ENCODE measurements around the gene NANOGP8.

Gene NANOGP8

DNA sequence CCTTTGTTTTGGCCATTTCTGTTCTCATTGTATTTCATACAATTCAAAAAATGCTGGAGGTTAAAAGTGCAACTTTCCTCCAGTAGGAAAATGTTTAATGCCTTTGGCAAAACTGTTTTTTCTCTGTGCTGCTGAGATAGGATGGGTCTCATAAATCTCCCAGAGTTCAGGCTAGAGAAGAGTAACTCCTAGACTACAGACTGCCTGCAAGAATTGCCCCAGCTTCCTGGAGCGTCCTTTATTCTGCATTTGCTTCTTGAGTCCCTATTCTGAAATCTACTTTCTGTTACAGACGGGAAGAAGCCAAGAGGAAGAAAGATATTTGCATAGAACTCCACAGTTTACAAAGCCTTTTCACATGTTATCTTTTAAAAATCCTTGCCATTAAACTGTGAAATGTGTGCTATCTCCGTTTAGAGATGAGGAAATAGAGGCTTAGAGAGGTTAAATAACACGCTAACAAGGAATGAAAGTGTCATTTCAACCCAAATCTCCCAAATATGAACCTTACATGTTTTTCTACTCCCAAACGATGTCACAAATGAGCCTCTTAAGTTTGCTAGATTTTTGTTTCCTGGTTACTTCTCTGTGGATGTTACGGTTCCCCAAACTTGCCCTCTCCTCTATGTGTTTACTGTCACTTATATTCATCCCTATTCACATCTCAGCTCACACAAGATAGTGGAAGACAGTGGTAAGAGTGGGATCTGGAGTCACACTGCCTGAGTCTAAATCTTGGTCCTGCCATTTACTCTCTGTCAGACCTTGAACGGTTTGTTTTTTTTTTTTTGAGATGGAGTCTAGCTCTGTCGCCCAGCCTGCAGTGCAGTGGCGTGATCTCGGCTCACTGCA, 17.4 kb downstream of the NANOGP8 start:
- H3K27me3 ChIP-seq (ENCODE audit: control insufficient read depth, insufficient read depth, low read length), result no peaks in the 10 kb centered on the region
- no peaks in the 10 kb centered on the region for H3K9me3 ChIP-seq (ENCODE audit: control insufficient read depth, insufficient read depth, low read length)
- H3K4me1 ChIP-seq (ENCODE audit: control insufficient read depth, insufficient read depth, low read length), result peaks cover 18% of the 10 kb centered on the region
- H3K36me3 ChIP-seq (ENCODE audit: control insufficient read depth, insufficient read depth, low read length), result no peaks in the 10 kb centered on the region
- no peak overlapping the region for H3K9ac ChIP-seq (ENCODE audit: low read depth, low read length)
- H3K4me3 ChIP-seq (ENCODE audit: low read depth, low read length), result no peak overlapping the region

DNA sequence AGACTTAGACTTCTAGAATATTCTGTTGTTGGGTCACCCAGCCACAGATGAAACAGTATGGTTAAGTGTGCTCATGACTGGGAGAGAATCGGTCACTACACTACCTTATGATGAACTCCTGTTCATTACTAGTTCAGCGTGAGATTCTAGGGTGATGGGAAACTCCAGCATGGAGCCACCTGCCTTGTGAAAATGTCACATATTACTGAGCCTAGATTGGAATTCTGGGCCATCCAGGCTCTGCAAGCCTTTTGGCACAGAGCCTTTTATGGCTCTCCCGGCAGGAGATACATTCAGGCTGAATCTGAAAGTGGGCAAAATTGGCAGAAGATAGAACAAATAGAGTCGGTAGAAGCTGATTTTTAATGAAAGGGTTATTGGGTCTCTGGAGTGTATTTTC, 19.0 kb downstream of the NANOGP8 start:
- Histone ChIP-seq H3K4me1 (ENCODE audit: control insufficient read depth, insufficient read depth, low read length) (peaks cover 31% of the 10 kb centered on the region), H3K9me3 (ENCODE audit: control insufficient read depth, insufficient read depth, low read length) (no peaks in the 10 kb centered on the region), H3K36me3 (ENCODE audit: control insufficient read depth, insufficient read depth, low read length) (no peaks in the 10 kb centered on the region), H3K27me3 (ENCODE audit: control insufficient read depth, insufficient read depth, low read length) (no peaks in the 10 kb centered on the region), H3K9ac (ENCODE audit: low read depth, low read length) (no peak overlapping the region), H3K4me3 (ENCODE audit: low read depth, low read length) (no peak overlapping the region)

- Histone ChIP-seq H3K27me3 (ENCODE audit: control insufficient read depth, insufficient read depth, low read length) (no peaks in the 10 kb centered on the region), H3K9ac (ENCODE audit: low read depth, low read length) (no peak overlapping the region), H3K4me1 (ENCODE audit: control insufficient read depth, insufficient read depth, low read length) (peaks cover 31% of the 10 kb centered on the region), H3K36me3 (ENCODE audit: control insufficient read depth, insufficient read depth, low read length) (no peaks in the 10 kb centered on the region), H3K4me3 (ENCODE audit: low read depth, low read length) (no peak overlapping the region), H3K9me3 (ENCODE audit: control insufficient read depth, insufficient read depth, low read length) (no peaks in the 10 kb centered on the region)
Observed at GRCh38 chr15:35064576-35065190, 20.4 kb downstream of the NANOGP8 start.

- Histone ChIP-seq H3K4me1 (ENCODE audit: control insufficient read depth, insufficient read depth, low read length) (peaks cover 36% of the 10 kb centered on the region), H3K9ac (ENCODE audit: low read depth, low read length) (no peak overlapping the region), H3K9me3 (ENCODE audit: control insufficient read depth, insufficient read depth, low read length) (no peaks in the 10 kb centered on the region), H3K27me3 (ENCODE audit: control insufficient read depth, insufficient read depth, low read length) (no peaks in the 10 kb centered on the region), H3K36me3 (ENCODE audit: control insufficient read depth, insufficient read depth, low read length) (no peaks in the 10 kb centered on the region), H3K4me3 (ENCODE audit: low read depth, low read length) (no peak overlapping the region)
Observed at GRCh38 chr15:35062738-35063099, 22.4 kb downstream of the NANOGP8 start.

GRCh38 chr15:35061825-35062737, 23.0 kb downstream of the NANOGP8 start:
- H3K9ac ChIP-seq (ENCODE audit: low read depth, low read length), result peak overlapping the region; percentile 27
- H3K4me1 ChIP-seq (ENCODE audit: control insufficient read depth, insufficient read depth, low read length), result peaks cover 33% of the 10 kb centered on the region
- peak overlapping the region; percentile 26 for H3K4me3 ChIP-seq (ENCODE audit: low read depth, low read length)
- H3K9me3 ChIP-seq (ENCODE audit: control insufficient read depth, insufficient read depth, low read length), result no peaks in the 10 kb centered on the region
- no peaks in the 10 kb centered on the region for H3K27me3 ChIP-seq (ENCODE audit: control insufficient read depth, insufficient read depth, low read length)
- no peaks in the 10 kb centered on the region for H3K36me3 ChIP-seq (ENCODE audit: control insufficient read depth, insufficient read depth, low read length)

GRCh38 chr15:35061161-35061824, 23.8 kb downstream of the NANOGP8 start:
- no peaks in the 10 kb centered on the region for H3K36me3 ChIP-seq (ENCODE audit: control insufficient read depth, insufficient read depth, low read length)
- H3K9ac ChIP-seq (ENCODE audit: low read depth, low read length), result no peak overlapping the region
- H3K4me3 ChIP-seq (ENCODE audit: low read depth, low read length), result peak overlapping the region; percentile 26
- no peaks in the 10 kb centered on the region for H3K27me3 ChIP-seq (ENCODE audit: control insufficient read depth, insufficient read depth, low read length)
- peaks cover 33% of the 10 kb centered on the region for H3K4me1 ChIP-seq (ENCODE audit: control insufficient read depth, insufficient read depth, low read length)
- no peaks in the 10 kb centered on the region for H3K9me3 ChIP-seq (ENCODE audit: control insufficient read depth, insufficient read depth, low read length)

DNA sequence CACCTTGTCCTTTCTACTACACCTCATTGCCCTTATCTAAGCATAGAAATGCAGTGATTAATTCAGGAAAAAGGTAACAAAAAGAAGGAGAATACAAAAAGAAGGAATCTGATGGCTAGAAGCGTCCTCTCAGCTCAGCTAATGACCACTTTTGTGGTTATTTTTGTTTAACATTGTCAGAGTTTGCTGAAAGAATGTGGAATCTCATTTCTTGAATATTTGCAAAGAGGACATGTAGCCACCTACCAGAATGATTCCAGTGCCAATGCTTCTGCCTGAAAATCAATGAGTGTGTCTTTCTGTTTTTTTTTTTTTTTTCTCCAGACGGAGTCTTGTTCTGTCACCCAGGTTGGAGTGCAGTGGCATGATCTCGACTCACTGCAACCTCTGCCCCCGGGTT, 24.5 kb downstream of the NANOGP8 start:
- Histone ChIP-seq H3K4me3 (ENCODE audit: low read depth, low read length) (no peak overlapping the region), H3K4me1 (ENCODE audit: control insufficient read depth, insufficient read depth, low read length) (peaks cover 33% of the 10 kb centered on the region), H3K27me3 (ENCODE audit: control insufficient read depth, insufficient read depth, low read length) (no peaks in the 10 kb centered on the region), H3K36me3 (ENCODE audit: control insufficient read depth, insufficient read depth, low read length) (no peaks in the 10 kb centered on the region), H3K9me3 (ENCODE audit: control insufficient read depth, insufficient read depth, low read length) (no peaks in the 10 kb centered on the region), H3K9ac (ENCODE audit: low read depth, low read length) (no peak overlapping the region)

DNA sequence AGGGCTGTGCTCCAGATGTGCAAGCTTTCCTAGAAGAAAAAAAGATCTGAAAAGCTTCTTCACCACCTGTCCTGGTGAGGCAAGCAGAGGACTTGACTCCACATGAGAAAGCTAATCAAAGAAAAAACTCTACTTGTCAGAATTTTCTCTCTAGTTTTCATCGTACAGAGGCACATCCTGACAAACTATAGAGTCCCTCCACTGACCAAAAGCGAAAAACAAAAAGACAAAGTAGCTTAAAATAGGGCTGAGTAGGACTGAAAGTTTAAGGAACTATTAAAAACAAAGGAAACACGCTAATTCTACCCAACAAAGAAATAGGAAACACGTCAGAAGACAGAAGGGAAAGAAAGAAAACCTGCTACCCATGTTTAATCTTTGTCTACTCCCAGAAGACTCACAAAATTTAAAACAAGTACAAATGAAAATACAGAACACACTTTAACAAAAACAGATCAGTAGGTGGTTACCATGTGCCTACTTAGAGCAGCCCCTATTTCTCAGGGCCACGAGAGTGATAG, 26.5 kb downstream of the NANOGP8 start:
- no peaks in the 10 kb centered on the region for H3K27me3 ChIP-seq (ENCODE audit: control insufficient read depth, insufficient read depth, low read length)
- H3K36me3 ChIP-seq (ENCODE audit: control insufficient read depth, insufficient read depth, low read length), result no peaks in the 10 kb centered on the region
- H3K9me3 ChIP-seq (ENCODE audit: control insufficient read depth, insufficient read depth, low read length), result no peaks in the 10 kb centered on the region
- no peak overlapping the region for H3K4me3 ChIP-seq (ENCODE audit: low read depth, low read length)
- H3K9ac ChIP-seq (ENCODE audit: low read depth, low read length), result no peak overlapping the region
- H3K4me1 ChIP-seq (ENCODE audit: control insufficient read depth, insufficient read depth, low read length), result peaks cover 22% of the 10 kb centered on the region

- Histone ChIP-seq H3K27me3 (ENCODE audit: control insufficient read depth, insufficient read depth, low read length) (no peaks in the 10 kb centered on the region), H3K36me3 (ENCODE audit: control insufficient read depth, insufficient read depth, low read length) (peaks cover 2% of the 10 kb centered on the region), H3K4me3 (ENCODE audit: low read depth, low read length) (no peak overlapping the region), H3K9me3 (ENCODE audit: control insufficient read depth, insufficient read depth, low read length) (no peaks in the 10 kb centered on the region), H3K9ac (ENCODE audit: low read depth, low read length) (no peak overlapping the region), H3K4me1 (ENCODE audit: control insufficient read depth, insufficient read depth, low read length) (peaks cover 7% of the 10 kb centered on the region)
Observed at GRCh38 chr15:35055416-35056105, 29.5 kb downstream of the NANOGP8 start.

DNA sequence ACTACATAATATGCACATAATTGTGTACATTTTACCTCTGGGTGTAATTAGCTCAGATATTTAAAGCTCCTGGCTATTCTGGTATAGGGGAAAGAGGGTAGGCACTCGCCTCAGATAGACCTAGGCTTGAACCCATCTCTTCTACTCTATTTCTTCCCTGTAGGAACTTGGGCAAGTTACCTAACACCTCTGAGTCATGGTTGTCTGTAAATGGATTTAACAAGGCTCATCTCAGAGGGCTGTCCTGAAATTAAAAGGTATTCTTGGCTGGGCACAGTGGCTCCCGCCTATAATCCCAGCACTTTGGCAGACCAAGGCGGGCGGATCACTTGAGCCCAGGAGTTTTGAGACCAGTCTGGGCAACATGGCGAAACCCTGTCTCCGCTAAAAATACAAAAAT, 30.7 kb downstream of the NANOGP8 start:
- Histone ChIP-seq H3K36me3 (ENCODE audit: control insufficient read depth, insufficient read depth, low read length) (peaks cover 2% of the 10 kb centered on the region), H3K9me3 (ENCODE audit: control insufficient read depth, insufficient read depth, low read length) (no peaks in the 10 kb centered on the region), H3K9ac (ENCODE audit: low read depth, low read length) (no peak overlapping the region), H3K4me3 (ENCODE audit: low read depth, low read length) (no peak overlapping the region), H3K27me3 (ENCODE audit: control insufficient read depth, insufficient read depth, low read length) (no peaks in the 10 kb centered on the region), H3K4me1 (ENCODE audit: control insufficient read depth, insufficient read depth, low read length) (peaks cover 7% of the 10 kb centered on the region)

DNA sequence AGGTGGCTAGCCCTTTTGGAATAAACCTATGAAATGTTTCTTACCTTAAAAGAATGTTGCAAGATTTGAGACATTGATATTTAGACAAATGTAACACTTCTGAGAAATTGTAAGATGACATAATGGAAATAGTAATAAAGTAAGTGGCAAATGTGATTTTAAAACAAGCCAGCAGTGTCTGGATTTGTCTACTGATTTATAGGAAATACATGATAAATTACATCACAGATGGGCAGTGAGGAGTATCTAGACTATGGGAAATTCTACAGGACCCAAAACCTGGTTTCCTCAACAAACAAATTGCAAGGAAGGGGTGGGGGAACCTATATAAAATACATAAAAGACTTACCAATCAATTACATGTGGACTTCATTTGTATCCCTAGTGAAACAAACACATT, 37.1 kb downstream of the NANOGP8 start:
- Histone ChIP-seq H3K9me3 (ENCODE audit: control insufficient read depth, insufficient read depth, low read length) (no peaks in the 10 kb centered on the region), H3K36me3 (ENCODE audit: control insufficient read depth, insufficient read depth, low read length) (peaks cover 2% of the 10 kb centered on the region), H3K4me3 (ENCODE audit: low read depth, low read length) (no peak overlapping the region), H3K4me1 (ENCODE audit: control insufficient read depth, insufficient read depth, low read length) (no peaks in the 10 kb centered on the region), H3K27me3 (ENCODE audit: control insufficient read depth, insufficient read depth, low read length) (no peaks in the 10 kb centered on the region), H3K9ac (ENCODE audit: low read depth, low read length) (no peak overlapping the region)

All from iPS-15b (cell line).